Measurements from ENCODE around the gene FOXB1. TPM values are rescaled to one million over a fixed set of nuclear protein-coding genes. Genes with fewer than 3 reads are reported as not detected.

Gene FOXB1
- total RNA-seq, 1 experiment from 2014 or later = not detected

- H3K36me3 ChIP-seq (ENCODE audit: insufficient read depth, low read length, poor library complexity, severe bottlenecking) = no peaks in the 10 kb centered on the region
- BruUV-seq (replicated peaks) = no TSS peak
- ChIA-PET CTCF (no interaction called here), POLR2A (ENCODE audit: low non-redundant PET) (no interaction called here)
- intact Hi-C loops (cut with micrococcal nuclease; ENCODE audit: unreplicated experiment) = no loop called here
- no peaks in the 10 kb centered on the region for H3K9me3 ChIP-seq (ENCODE audit: low read depth, low read length, poor library complexity, severe bottlenecking)
- no peak for DNase-seq (ENCODE audit: low spot score)
- no peak overlapping the region for H3K27ac ChIP-seq (ENCODE audit: low read depth, low read length, poor library complexity, severe bottlenecking)
- no peaks in the 10 kb centered on the region for H3K4me1 ChIP-seq (ENCODE audit: insufficient read depth, low read length, poor library complexity, severe bottlenecking)
- no peak overlapping the region for H3K4me3 ChIP-seq (ENCODE audit: low read depth, low read length, poor library complexity, severe bottlenecking)
- no peak for TF ChIP-seq EZH2 (IDR thresholded peaks at IDR 0.05; ENCODE audit: borderline replicate concordance, low read depth, low read length, poor library complexity, severe bottlenecking)
- TF ChIP-seq CTCF (conservative IDR thresholded peaks at IDR 0.05; ENCODE audit: low read depth, low read length) = no peak
- H3K27me3 ChIP-seq (replicated peaks; ENCODE audit: insufficient read depth, low read depth, low read length, poor library complexity) = peaks cover 4% of the 10 kb centered on the region
Observed at GRCh38 chr15:60039316-60039715, 35.2 kb downstream of the FOXB1 start.

- CTCF ChIA-PET = no interaction called here
- peaks cover 4% of the 10 kb centered on the region for H3K27me3 ChIP-seq (replicated peaks; ENCODE audit: insufficient read depth, low read depth, low read length, poor library complexity)
- TF ChIP-seq CTCF (conservative IDR thresholded peaks at IDR 0.05; ENCODE audit: low read depth, low read length) (no peak), EZH2 (IDR thresholded peaks at IDR 0.05; ENCODE audit: borderline replicate concordance, low read depth, low read length, poor library complexity, severe bottlenecking) (no peak)
- H3K4me1 ChIP-seq (ENCODE audit: insufficient read depth, low read length, poor library complexity, severe bottlenecking) = no peaks in the 10 kb centered on the region
- H3K9me3 ChIP-seq (ENCODE audit: low read depth, low read length, poor library complexity, severe bottlenecking) = no peaks in the 10 kb centered on the region
- no peak for DNase-seq (ENCODE audit: low spot score)
- POLR2A ChIA-PET (ENCODE audit: low non-redundant PET) = interaction anchor here (0.8 kb wide), 1 partner anchor 1058 kb away, joined by 3 read pairs; no protein-coding TSS in a partner anchor
- no peaks in the 10 kb centered on the region for H3K36me3 ChIP-seq (ENCODE audit: insufficient read depth, low read length, poor library complexity, severe bottlenecking)
- no TSS peak for BruUV-seq (replicated peaks)
- H3K4me3 ChIP-seq (ENCODE audit: low read depth, low read length, poor library complexity, severe bottlenecking) = no peak overlapping the region
- intact Hi-C loops (cut with micrococcal nuclease; ENCODE audit: unreplicated experiment) = no loop called here
- H3K27ac ChIP-seq (ENCODE audit: low read depth, low read length, poor library complexity, severe bottlenecking) = no peak overlapping the region
Observed at GRCh38 chr15:60043744-60044435, 39.8 kb downstream of the FOXB1 start.

- Histone ChIP-seq H3K4me1 (ENCODE audit: insufficient read depth, low read length, poor library complexity, severe bottlenecking) (no peaks in the 10 kb centered on the region), H3K27ac (ENCODE audit: low read depth, low read length, poor library complexity, severe bottlenecking) (no peak overlapping the region), H3K27me3 (replicated peaks; ENCODE audit: insufficient read depth, low read depth, low read length, poor library complexity) (peaks cover 2% of the 10 kb centered on the region), H3K36me3 (ENCODE audit: insufficient read depth, low read length, poor library complexity, severe bottlenecking) (no peaks in the 10 kb centered on the region), H3K4me3 (ENCODE audit: low read depth, low read length, poor library complexity, severe bottlenecking) (no peak overlapping the region), H3K9me3 (ENCODE audit: low read depth, low read length, poor library complexity, severe bottlenecking) (peaks cover 1% of the 10 kb centered on the region)
- TF ChIP-seq EZH2 (IDR thresholded peaks at IDR 0.05; ENCODE audit: borderline replicate concordance, low read depth, low read length, poor library complexity, severe bottlenecking) (no peak), CTCF (conservative IDR thresholded peaks at IDR 0.05; ENCODE audit: low read depth, low read length) (no peak)
- POLR2A ChIA-PET (ENCODE audit: low non-redundant PET) = no interaction called here
- intact Hi-C loops (cut with micrococcal nuclease; ENCODE audit: unreplicated experiment) = no loop called here
- CTCF ChIA-PET = no interaction called here
- no TSS peak for BruUV-seq (replicated peaks)
- DNase-seq (ENCODE audit: low spot score) = peak; percentile 53
Observed at GRCh38 chr15:60044636-60045270, 40.6 kb downstream of the FOXB1 start.
